ENCODE results near the gene MAP3K15.
A peak's percentile ranks its signal among the peaks of the same experiment; 100 is the strongest.

MAP3K15 gene

GRCh38 chrX:19343085-19343534, 172.2 kb downstream of the MAP3K15 start:
- peaks cover under 1% of the 10 kb centered on the region for H3K27me3 ChIP-seq (replicated peaks; ENCODE audit: control insufficient read depth, insufficient read depth, low read length)
- DNase-seq (ENCODE audit: low read depth), result no peak
- no peaks in the 10 kb centered on the region for H3K36me3 ChIP-seq (ENCODE audit: control insufficient read depth, insufficient read depth, low read length, severe bottlenecking)
- H3K9me3 ChIP-seq (ENCODE audit: control insufficient read depth, low read length), result no peaks in the 10 kb centered on the region
- H3K4me1 ChIP-seq (ENCODE audit: control insufficient read depth, insufficient read depth, low read length), result peaks cover 19% of the 10 kb centered on the region
- H3K4me3 ChIP-seq (ENCODE audit: low read length), result peak overlapping the region; percentile 86
- H3K9ac ChIP-seq (ENCODE audit: low read length), result peak overlapping the region; percentile 82

- Histone ChIP-seq H3K9me3 (ENCODE audit: control insufficient read depth, low read length) (no peaks in the 10 kb centered on the region), H3K4me1 (ENCODE audit: control insufficient read depth, insufficient read depth, low read length) (peaks cover 12% of the 10 kb centered on the region), H3K27me3 (replicated peaks; ENCODE audit: control insufficient read depth, insufficient read depth, low read length) (peaks cover 7% of the 10 kb centered on the region), H3K36me3 (ENCODE audit: control insufficient read depth, insufficient read depth, low read length, severe bottlenecking) (no peaks in the 10 kb centered on the region), H3K4me3 (ENCODE audit: low read length) (peak overlapping the region; percentile 86), H3K9ac (ENCODE audit: low read length) (no peak overlapping the region)
- DNase-seq (ENCODE audit: low read depth), result peak; percentile 40
Observed at GRCh38 chrX:19342331-19342906, 172.9 kb downstream of the MAP3K15 start.

GRCh38 chrX:19334945-19335626, 180.2 kb downstream of the MAP3K15 start:
- Histone ChIP-seq H3K9me3 (ENCODE audit: control insufficient read depth, low read length) (peaks cover 8% of the 10 kb centered on the region), H3K27me3 (replicated peaks; ENCODE audit: control insufficient read depth, insufficient read depth, low read length) (peaks cover 16% of the 10 kb centered on the region)
- DNase-seq (ENCODE audit: low read depth), result no peak

GRCh38 chrX:19332983-19333382, 182.3 kb downstream of the MAP3K15 start:
- Histone ChIP-seq H3K9ac (ENCODE audit: low read length) (no peak overlapping the region), H3K4me3 (ENCODE audit: low read length) (no peak overlapping the region), H3K4me1 (ENCODE audit: control insufficient read depth, insufficient read depth, low read length) (no peaks in the 10 kb centered on the region), H3K27me3 (replicated peaks; ENCODE audit: control insufficient read depth, insufficient read depth, low read length) (peaks cover 26% of the 10 kb centered on the region), H3K9me3 (ENCODE audit: control insufficient read depth, low read length) (peaks cover 8% of the 10 kb centered on the region), H3K36me3 (ENCODE audit: control insufficient read depth, insufficient read depth, low read length, severe bottlenecking) (no peaks in the 10 kb centered on the region)
- peak; percentile 38 for DNase-seq (ENCODE audit: low read depth)

More at GRCh38 chrX:19334945-19335626, 180.2 kb downstream of the MAP3K15 start:
- no peak overlapping the region for H3K4me3 ChIP-seq (ENCODE audit: low read length)
- H3K9ac ChIP-seq (ENCODE audit: low read length), result no peak overlapping the region
- no peaks in the 10 kb centered on the region for H3K4me1 ChIP-seq (ENCODE audit: control insufficient read depth, insufficient read depth, low read length)
- no peaks in the 10 kb centered on the region for H3K36me3 ChIP-seq (ENCODE audit: control insufficient read depth, insufficient read depth, low read length, severe bottlenecking)

GRCh38 chrX:19331831-19332230, 183.5 kb downstream of the MAP3K15 start:
- H3K4me1 ChIP-seq (ENCODE audit: control insufficient read depth, insufficient read depth, low read length), result no peaks in the 10 kb centered on the region
- H3K9ac ChIP-seq (ENCODE audit: low read length), result no peak overlapping the region
- DNase-seq (ENCODE audit: low read depth), result no peak
- H3K27me3 ChIP-seq (replicated peaks; ENCODE audit: control insufficient read depth, insufficient read depth, low read length), result peaks cover 17% of the 10 kb centered on the region
- no peak overlapping the region for H3K4me3 ChIP-seq (ENCODE audit: low read length)
- no peaks in the 10 kb centered on the region for H3K36me3 ChIP-seq (ENCODE audit: control insufficient read depth, insufficient read depth, low read length, severe bottlenecking)
- H3K9me3 ChIP-seq (ENCODE audit: control insufficient read depth, low read length), result peaks cover 8% of the 10 kb centered on the region

- Histone ChIP-seq H3K36me3 (ENCODE audit: control insufficient read depth, insufficient read depth, low read length, severe bottlenecking) (no peaks in the 10 kb centered on the region), H3K4me3 (ENCODE audit: low read length) (no peak overlapping the region), H3K9me3 (ENCODE audit: control insufficient read depth, low read length) (peaks cover 3% of the 10 kb centered on the region), H3K9ac (ENCODE audit: low read length) (no peak overlapping the region), H3K4me1 (ENCODE audit: control insufficient read depth, insufficient read depth, low read length) (no peaks in the 10 kb centered on the region), H3K27me3 (replicated peaks; ENCODE audit: control insufficient read depth, insufficient read depth, low read length) (peaks cover 20% of the 10 kb centered on the region)
- no peak for DNase-seq (ENCODE audit: low read depth)
Observed at GRCh38 chrX:19326567-19326966, 188.7 kb downstream of the MAP3K15 start.
